ENCODE data around the gene CDKN2D. TPM values are rescaled to one million over a fixed set of nuclear protein-coding genes. Genes with fewer than 3 reads are reported as not detected.
"Not testable (repeated sequence)": the region's sequence is repeated elsewhere in the genome, so short reads cannot be mapped to it uniquely, and the experiment has no call there.

Gene CDKN2D
- total RNA-seq, 1 experiment from 2014 or later, result 3.5 TPM

- DNase-seq (ENCODE audit: extremely low read depth, low read depth), result no peak
Observed at GRCh38 chr19:10553087-10553667, 15.6 kb downstream of the CDKN2D start.

GRCh38 chr19:10552510-10553053 lies 16.2 kb downstream of the CDKN2D start:
- no peak for DNase-seq (ENCODE audit: extremely low read depth, low read depth)

GRCh38 chr19:10551698-10552301 lies 17.0 kb downstream of the CDKN2D start:
- no peak for DNase-seq (ENCODE audit: extremely low read depth, low read depth)

GRCh38 chr19:10551006-10551405 lies 17.8 kb downstream of the CDKN2D start:
- not testable (repeated sequence) for DNase-seq (ENCODE audit: extremely low read depth, low read depth)

- DNase-seq (ENCODE audit: extremely low read depth, low read depth), result no peak
Observed at GRCh38 chr19:10550336-10550735, 18.4 kb downstream of the CDKN2D start.

- no peak for DNase-seq (ENCODE audit: extremely low read depth, low read depth)
Observed at GRCh38 chr19:10549733-10550132, 19.0 kb downstream of the CDKN2D start.

GRCh38 chr19:10548746-10549276 lies 20.0 kb downstream of the CDKN2D start:
- no peak for DNase-seq (ENCODE audit: extremely low read depth, low read depth)

GRCh38 chr19:10546817-10547216 lies 22.0 kb downstream of the CDKN2D start:
- no peak for DNase-seq (ENCODE audit: extremely low read depth, low read depth)

GRCh38 chr19:10544753-10545251 lies 24.0 kb downstream of the CDKN2D start:
- DNase-seq (ENCODE audit: extremely low read depth, low read depth), result no peak

GRCh38 chr19:10544242-10544752 lies 24.5 kb downstream of the CDKN2D start:
- no peak for DNase-seq (ENCODE audit: extremely low read depth, low read depth)

GRCh38 chr19:10543420-10544241 lies 25.1 kb downstream of the CDKN2D start, which contains the start of gene ATG4D:
Gene ATG4D, plus strand, starts transcription at chr19:10543904. Its CDS starts 187 bp downstream, at chr19:10544091.
- DNase-seq (ENCODE audit: extremely low read depth, low read depth), result no peak

- no peak for DNase-seq (ENCODE audit: extremely low read depth, low read depth)
Observed at GRCh38 chr19:10543059-10543419, 25.7 kb downstream of the CDKN2D start.

- not testable (repeated sequence) for DNase-seq (ENCODE audit: extremely low read depth, low read depth)
Observed at GRCh38 chr19:10539016-10539415, 29.8 kb downstream of the CDKN2D start.

GRCh38 chr19:10538204-10538983 lies 30.4 kb downstream of the CDKN2D start:
- DNase-seq (ENCODE audit: extremely low read depth, low read depth), result no peak

- no peak for DNase-seq (ENCODE audit: extremely low read depth, low read depth)
Observed at GRCh38 chr19:10537668-10538067, 31.1 kb downstream of the CDKN2D start.

- no peak for DNase-seq (ENCODE audit: extremely low read depth, low read depth)
Observed at GRCh38 chr19:10535613-10536012, 33.2 kb downstream of the CDKN2D start.

- DNase-seq (ENCODE audit: extremely low read depth, low read depth), result no peak
Observed at GRCh38 chr19:10533646-10534386, 35.0 kb downstream of the CDKN2D start.

- no peak for DNase-seq (ENCODE audit: extremely low read depth, low read depth)
Observed at GRCh38 chr19:10532457-10532856, 36.3 kb downstream of the CDKN2D start.

- not testable (repeated sequence) for DNase-seq (ENCODE audit: extremely low read depth, low read depth)
Observed at GRCh38 chr19:10526887-10527286, 41.9 kb downstream of the CDKN2D start.

Measured in NCI-H460 (cell line).